IMR-90 (cell line): ENCODE results near the gene UBE2J1. TPM values are rescaled to one million over a fixed set of nuclear protein-coding genes. Genes with fewer than 3 reads are reported as not detected.
A peak's percentile ranks its signal among the peaks of the same experiment; 100 is the strongest.

Experiments used
- ATAC-seq: fragments of 200-7000 bp; cut with Tn5 transposase; 2 replicates; pipeline ENCODE4 v1.9.1; 2020; ENCODE audit warnings: low read depth, mild to moderate bottlenecking, moderate library complexity
- BruUV-seq: library from RNA; stranded (reverse); fragments of 400-500 nt; replicated peaks from 2 replicates; lab custom pipeline; 2021; lab: Mats Ljungman, UMichigan
- CTCF ChIA-PET: fragments of 300-600 bp; formaldehyde crosslinking; extraction: SDS; loops from one replicate; lab custom pipeline; 2021; ENCODE audit warnings: antibody characterized with exemption; lab: Yijun Ruan, JAX
- POLR2A ChIA-PET: fragments of 300-600 bp; sonication (Branson Sonifier 250); formaldehyde crosslinking; loops from one replicate; lab custom pipeline; 2022; ENCODE audit warnings: antibody characterized with exemption; ENCODE audit not compliant: unreplicated experiment; lab: Charles Lee
- DNase-seq: peaks from one replicate; pipeline ENCODE4 v3.0.0; 2013
- H2AFZ ChIP-seq: replicated peaks from 2 replicates; pipeline ENCODE3; 2013; ENCODE audit warnings: low read length, mild to moderate bottlenecking; ENCODE audit not compliant: poor library complexity
- H2AK5ac ChIP-seq: 2 replicates; pipeline ENCODE4 v1.6.1; 2013; ENCODE audit warnings: low read depth, low read length, inconsistent platforms
- H2AK9ac ChIP-seq: replicated peaks from 2 replicates; pipeline ENCODE3; 2013; ENCODE audit warnings: mild to moderate bottlenecking, low read depth, low read length, moderate library complexity; ENCODE audit not compliant: poor library complexity
- H2BK120ac ChIP-seq: 2 replicates; pipeline ENCODE4 v1.6.1; 2013; ENCODE audit warnings: low read depth, low read length, inconsistent platforms
- H2BK15ac ChIP-seq: 3 replicates; pipeline ENCODE4 v1.6.1; 2013; ENCODE audit warnings: low read depth, low read length, inconsistent platforms
- H2BK20ac ChIP-seq: 2 replicates; pipeline ENCODE4 v1.6.1; 2013; ENCODE audit warnings: low read depth, mild to moderate bottlenecking, inconsistent platforms, low read length, moderate library complexity
- H2BK5ac ChIP-seq: 2 replicates; pipeline ENCODE4 v1.6.1; 2013; ENCODE audit warnings: mild to moderate bottlenecking, low read depth, low read length, inconsistent platforms; ENCODE audit not compliant: poor library complexity, severe bottlenecking
- H3K14ac ChIP-seq: replicated peaks from 2 replicates; pipeline ENCODE4 v1.6.1; 2013; ENCODE audit warnings: low read depth, low read length, inconsistent platforms
- H3K18ac ChIP-seq: 2 replicates; pipeline ENCODE4 v1.6.1; 2013; ENCODE audit warnings: low read depth, low read length, control low read depth
- H3K23ac ChIP-seq: 2 replicates; pipeline ENCODE4 v1.6.1; 2013; ENCODE audit warnings: low read depth, low read length, inconsistent platforms
- H3K27ac ChIP-seq: 2 replicates; pipeline ENCODE4 v1.5.1; 2013; ENCODE audit warnings: mild to moderate bottlenecking, control low read depth, low read length; ENCODE audit not compliant: insufficient read depth
- H3K27me3 ChIP-seq: 2 replicates; pipeline ENCODE4 v1.6.1; 2013; ENCODE audit warnings: low read length; ENCODE audit not compliant: control insufficient read depth, insufficient read depth
- H3K36me3 ChIP-seq: 2 replicates; pipeline ENCODE4 v1.6.1; 2013; ENCODE audit warnings: low read length, mixed read lengths; ENCODE audit not compliant: control insufficient read depth, insufficient read depth
- H3K4ac ChIP-seq: 2 replicates; pipeline ENCODE4 v1.6.1; 2013; ENCODE audit warnings: low read depth, low read length, inconsistent platforms
- H3K4me1 ChIP-seq: 2 replicates; pipeline ENCODE4 v1.6.1; 2013; ENCODE audit warnings: low read length, mixed read lengths; ENCODE audit not compliant: control insufficient read depth, insufficient read depth
- H3K4me2 ChIP-seq: 2 replicates; pipeline ENCODE4 v1.6.1; 2013; ENCODE audit warnings: low read depth, mild to moderate bottlenecking, control low read depth, low read length, moderate library complexity
- H3K4me3 ChIP-seq: 2 replicates; pipeline ENCODE4 v1.5.1; 2013; ENCODE audit warnings: low read depth, mild to moderate bottlenecking, control low read depth, low read length, moderate library complexity; ENCODE audit not compliant: insufficient read depth
- H3K56ac ChIP-seq: 2 replicates; pipeline ENCODE4 v1.6.1; 2013; ENCODE audit warnings: low read length, inconsistent platforms; ENCODE audit not compliant: insufficient read depth; ENCODE audit errors: extremely low read depth
- H3K79me1 ChIP-seq, 2 experiments: 2 replicates each; pipeline ENCODE4 v1.6.1; 2013; ENCODE audit warnings: low read length in 2 of 2, inconsistent platforms in 1 of 2, low read depth in 1 of 2
- H3K9ac ChIP-seq: 2 replicates; pipeline ENCODE4 v1.6.1; 2013; ENCODE audit warnings: low read depth, low read length, control low read depth
- H3K9me1 ChIP-seq: 2 replicates; pipeline ENCODE4 v1.6.1; 2013; ENCODE audit warnings: low read length, inconsistent platforms; ENCODE audit not compliant: insufficient read depth
- H3K9me3 ChIP-seq: 2 replicates; pipeline ENCODE4 v1.6.1; 2013; ENCODE audit warnings: low read length; ENCODE audit not compliant: control insufficient read depth, insufficient read depth
- H4K20me1 ChIP-seq: 2 replicates; pipeline ENCODE4 v1.6.1; 2013; ENCODE audit warnings: low read length, inconsistent platforms; ENCODE audit not compliant: insufficient read depth
- H4K5ac ChIP-seq: 2 replicates; pipeline ENCODE4 v1.6.1; 2013; ENCODE audit warnings: mild to moderate bottlenecking, low read depth, low read length, control low read depth
- H4K8ac ChIP-seq, 2 experiments: 2 replicates each; pipeline ENCODE4 v1.6.1; 2013; ENCODE audit warnings: low read depth in 2 of 2, low read length in 2 of 2, control low read depth in 1 of 2, inconsistent platforms in 1 of 2
- H4K91ac ChIP-seq: 2 replicates; pipeline ENCODE4 v1.6.1; 2013; ENCODE audit warnings: low read depth, low read length, inconsistent platforms; ENCODE audit not compliant: insufficient read depth
- BHLHE40 ChIP-seq: fragments of 150-350 bp; IDR thresholded peaks from 2 replicates; pipeline ENCODE4 v1.6.1; 2016; ENCODE audit warnings: mild to moderate bottlenecking, low read depth, low read length
- CEBPB ChIP-seq: IDR thresholded peaks from 2 replicates; pipeline ENCODE4 v1.6.1; 2012; ENCODE audit warnings: low read depth, low read length, improper control_type of control experiment
- CHD1 ChIP-seq: IDR thresholded peaks from 2 replicates; pipeline ENCODE4 v1.6.1; 2012; ENCODE audit warnings: low read depth, low read length, improper control_type of control experiment
- CTCF ChIP-seq: conservative IDR thresholded peaks from 2 replicates; pipeline ENCODE4 v1.5.1; 2012; ENCODE audit warnings: mild to moderate bottlenecking, low read depth, low read length, improper control_type of control experiment
- ELK1 ChIP-seq: fragments of 150-350 bp; IDR thresholded peaks from 2 replicates; pipeline ENCODE4 v1.6.1; 2016; ENCODE audit warnings: low read depth, mild to moderate bottlenecking, low read length, moderate library complexity, borderline replicate concordance
- FOS ChIP-seq: fragments of 150-350 bp; IDR thresholded peaks from 2 replicates; pipeline ENCODE4 v1.6.1; 2016; ENCODE audit warnings: low read depth, low read length
- MAFK ChIP-seq: IDR thresholded peaks from 2 replicates; pipeline ENCODE4 v1.6.1; 2012; ENCODE audit warnings: low read depth, low read length, improper control_type of control experiment
- MAZ ChIP-seq: IDR thresholded peaks from 2 replicates; pipeline ENCODE4 v1.6.1; 2012; ENCODE audit warnings: low read depth, mild to moderate bottlenecking, low read length, improper control_type of control experiment, moderate library complexity, borderline replicate concordance
- MXI1 ChIP-seq: IDR thresholded peaks from 2 replicates; pipeline ENCODE4 v1.6.1; 2012; ENCODE audit warnings: low read depth, mild to moderate bottlenecking, low read length, moderate library complexity, borderline replicate concordance
- NFE2L2 ChIP-seq: fragments of 150-350 bp; IDR thresholded peaks from 2 replicates; pipeline ENCODE4 v1.6.1; 2016; ENCODE audit warnings: low read depth, mild to moderate bottlenecking, low read length
- POLR2A ChIP-seq: IDR thresholded peaks from 2 replicates; pipeline ENCODE4 v1.6.1; 2012; ENCODE audit warnings: mild to moderate bottlenecking, low read depth, low read length
- RAD21 ChIP-seq: IDR thresholded peaks from 2 replicates; pipeline ENCODE4 v1.6.1; 2012; ENCODE audit warnings: low read length, improper control_type of control experiment
- RCOR1 ChIP-seq: IDR thresholded peaks from 2 replicates; pipeline ENCODE4 v1.6.1; 2012; ENCODE audit warnings: mild to moderate bottlenecking, low read length, improper control_type of control experiment; ENCODE audit not compliant: insufficient replicate concordance
- RFX5 ChIP-seq: IDR thresholded peaks from 2 replicates; pipeline ENCODE4 v1.8.0; 2012; ENCODE audit warnings: low read depth, mild to moderate bottlenecking, low read length, moderate library complexity
- SMC3 ChIP-seq: fragments of 150-350 bp; IDR thresholded peaks from 2 replicates; pipeline ENCODE4 v1.6.1; 2016; ENCODE audit warnings: low read depth, mild to moderate bottlenecking, antibody characterized with exemption, low read length, moderate library complexity
- WGBS, 2 experiments: methylation state at CpG; one replicate each; pipeline versions ENCODE4 v1.1.5 to v1.1.7; 2013; ENCODE audit warnings: missing lambda C conversion rate in 2 of 2; ENCODE audit not compliant: insufficient read length in 1 of 2; ENCODE audit errors: extremely low coverage in 2 of 2; 5-methylcytosine and 5-hydroxymethylcytosine counted together
- dilution Hi-C: fragments of 300-500 bp; cut with HindIII; formaldehyde crosslinking; loops from one replicate; pipeline ENCODE4 v1.14.3; 2018; ENCODE audit warnings: low sequenced_read_pairs; ENCODE audit not compliant: unreplicated experiment
- in situ Hi-C: fragments of 300-500 bp; cut with MboI; formaldehyde crosslinking; loops from 3 replicates; pipeline ENCODE4 v1.14.3; 2019; ENCODE audit warnings: low sequenced_read_pairs, inconsistent platforms, mixed read lengths
- intact Hi-C: fragments of 100-400 bp; cut with micrococcal nuclease; formaldehyde crosslinking; loops from 2 replicates; pipeline ENCODE4 v1.10.0; 2022
- polyA plus RNA-seq, 3 experiments: library from polyadenylated mRNA; depleted of rRNA; stranded (reverse); fragments of >200 nt; gene quantifications; 2 replicates each; pipeline ENCODE4 v1.2.3, GENCODE V29; 2012; ENCODE audit warnings: low replicate concordance in 1 of 3
- total RNA-seq: library from RNA; depleted of rRNA; stranded (reverse); fragments of >200 nt; gene quantifications from 2 replicates; pipeline ENCODE4 v1.2.3, GENCODE V29; 2012
- TF ChIP-seq, protein P1 (sequence below): fragments of 150-350 bp; IDR thresholded peaks from 2 replicates; pipeline ENCODE4 v1.6.1; 2017; ENCODE audit warnings: mild to moderate bottlenecking, antibody characterized with exemption, low read length, low read depth

The UBE2J1 gene
- total and polyA plus RNA-seq, 2 of the 4 experiments (the other 2 are of a cell fraction) = 20.9 to 35.3 TPM

- in situ Hi-C loops = loop anchor here (25.0 kb wide), 2 partner anchors 216 to 366 kb away; partner anchors contain the start of gene PM20D2
- POLR2A ChIA-PET = no interaction called here
Measured at GRCh38 chr6:89353118-89353556, 615 bp upstream of the UBE2J1 start.

More at GRCh38 chr6:89353118-89353556, 615 bp upstream of the UBE2J1 start:
- H3K9me3 ChIP-seq = no peaks in the 10 kb centered on the region
- H3K4ac ChIP-seq = peak overlapping the region; percentile 82
- dilution Hi-C loops = no loop called here
- H3K9ac ChIP-seq = peak overlapping the region; percentile 59
- no peaks in the 10 kb centered on the region for H3K36me3 ChIP-seq
- 0 out of 2 replicates have a peak overlapping the region, but pooled peaks have one; percentile 10 for H2BK120ac ChIP-seq
- H3K56ac ChIP-seq = peak overlapping the region; percentile 40; the same call in 1 of the 2 replicates
- no peak overlapping the region for H3K23ac ChIP-seq
- peaks cover 5 to 31% of the 10 kb centered on the region in 2 experiments; a peak in 3 of 4 replicates for H3K79me1 ChIP-seq
- no peak for ATAC-seq
- no peak for DNase-seq
- peak overlapping the region; percentile 21 for H3K4me2 ChIP-seq
- H2AK5ac ChIP-seq = peak overlapping the region; percentile 77; the same call in 1 of the 2 replicates
- peaks cover 26% of the 10 kb centered on the region; the same call in 1 of the 2 replicates for H4K20me1 ChIP-seq
- no peak for TF ChIP-seq NFE2L2
- no peak for TF ChIP-seq POLR2A
- no peak for TF ChIP-seq RCOR1
- TF ChIP-seq CEBPB = no peak
- no peak for TF ChIP-seq BHLHE40
- TF ChIP-seq CHD1 = no peak
- no peak for TF ChIP-seq FOS
- TF ChIP-seq, protein P1, sequence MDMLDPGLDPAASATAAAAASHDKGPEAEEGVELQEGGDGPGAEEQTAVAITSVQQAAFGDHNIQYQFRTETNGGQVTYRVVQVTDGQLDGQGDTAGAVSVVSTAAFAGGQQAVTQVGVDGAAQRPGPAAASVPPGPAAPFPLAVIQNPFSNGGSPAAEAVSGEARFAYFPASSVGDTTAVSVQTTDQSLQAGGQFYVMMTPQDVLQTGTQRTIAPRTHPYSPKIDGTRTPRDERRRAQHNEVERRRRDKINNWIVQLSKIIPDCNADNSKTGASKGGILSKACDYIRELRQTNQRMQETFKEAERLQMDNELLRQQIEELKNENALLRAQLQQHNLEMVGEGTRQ = no peak
- TF ChIP-seq RFX5 = no peak
- no peak for TF ChIP-seq MAZ
- no peak for TF ChIP-seq MAFK
- TF ChIP-seq CTCF = no peak
- TF ChIP-seq MXI1 = no peak
- no peak for TF ChIP-seq RAD21
- TF ChIP-seq ELK1 = no peak
- no peak for TF ChIP-seq SMC3
- peak overlapping the region; percentile 75 for H3K14ac ChIP-seq
- no peaks in the 10 kb centered on the region for H3K27me3 ChIP-seq
- peak overlapping the region; percentile 92 for H2AFZ ChIP-seq
- CTCF ChIA-PET = no interaction called here
- peak overlapping the region; percentile 75 for H2BK5ac ChIP-seq
- H3K27ac ChIP-seq = peak overlapping the region; percentile 84
- H3K4me3 ChIP-seq = peak overlapping the region; percentile 99
- TSS peak; percentile 90 for BruUV-seq
- H2AK9ac ChIP-seq = peak overlapping the region; percentile 92
- WGBS, 2 experiments = 87% methylated on average over 9 of the region's 27 CpGs; no CpG with 5 or more reads in 1 of the 2 experiments
- peak overlapping the region; percentile 6; the same call in 1 of the 2 replicates for H3K18ac ChIP-seq
- peak overlapping the region; percentile 89 for H4K5ac ChIP-seq
- H4K8ac ChIP-seq = peak overlapping the region; percentile 91 to 99
- H2BK15ac ChIP-seq = no peak overlapping the region
- peaks cover 5% of the 10 kb centered on the region for H3K4me1 ChIP-seq
- intact Hi-C loops = loop anchor here (5.0 kb wide), 2 partner anchors 271 to 371 kb away; partner anchors contain the start of gene PNRC1
- no peak overlapping the region for H2BK20ac ChIP-seq
- peaks cover 7% of the 10 kb centered on the region for H3K9me1 ChIP-seq
- peak overlapping the region; percentile 81 for H4K91ac ChIP-seq
